ENCODE results near the gene EPSTI1. TPM values are rescaled to one million over a fixed set of nuclear protein-coding genes. Genes with fewer than 3 reads are reported as not detected.

EPSTI1 gene
- total and polyA plus RNA-seq, 10 of the 15 experiments (the other 5 are each of a cell fraction or from before 2014, with no cell fraction given), result 4.7 to 32.0 (median 24.2) TPM

DNA sequence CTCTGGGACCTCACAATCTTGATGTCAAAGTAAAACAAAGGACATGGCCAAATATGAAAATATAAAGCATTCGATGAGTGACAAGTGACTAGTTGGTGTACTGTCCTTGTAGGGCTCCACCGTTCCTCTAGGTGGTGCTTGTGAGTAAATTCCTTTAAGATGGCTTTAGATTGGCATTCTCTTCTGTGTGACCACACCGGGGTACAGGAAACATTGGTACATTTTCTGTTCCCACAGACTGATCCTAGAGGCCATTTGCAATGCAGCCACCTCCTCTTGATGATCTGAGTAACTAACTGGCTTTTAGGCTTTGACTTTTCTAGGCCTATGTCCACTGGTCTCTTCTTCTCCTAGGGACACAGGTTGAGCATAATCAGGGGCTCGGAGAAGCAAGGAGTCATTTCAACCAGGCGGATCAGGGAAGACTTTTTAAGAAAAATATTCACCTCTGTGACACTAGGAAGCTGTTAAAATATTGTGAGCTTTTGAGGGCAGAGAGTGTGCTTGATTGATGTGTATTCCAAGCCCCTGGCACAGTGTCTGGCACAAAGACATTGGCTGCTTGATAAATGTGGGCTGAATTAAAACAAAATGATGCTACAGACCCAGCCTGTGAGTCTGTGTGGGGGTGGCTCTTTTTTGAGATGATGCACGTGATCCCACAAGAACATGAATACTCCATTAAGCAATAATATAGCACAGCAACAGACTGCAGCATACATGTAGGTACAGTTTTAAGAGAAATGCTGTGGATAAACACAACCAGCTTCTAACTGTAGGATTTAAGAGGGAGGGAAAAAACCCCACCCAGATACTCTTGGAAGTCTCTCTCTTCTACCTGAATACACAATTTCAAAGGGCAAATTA lies 21.0 kb downstream of the EPSTI1 start:
- BruUV-seq (replicated peaks), result no TSS peak
- Histone ChIP-seq H3K4me1 (ENCODE audit: control insufficient read depth, insufficient read depth, low read length) (peaks cover 10% of the 10 kb centered on the region), H3K27ac (ENCODE audit: control insufficient read depth, insufficient read depth) (no peak overlapping the region), H3K4me3 (no peak overlapping the region), H3K79me2 (ENCODE audit: control insufficient read depth, insufficient read depth, low read length) (no peaks in the 10 kb centered on the region; the same call in 1 of the 2 replicates), H3K4me2 (ENCODE audit: control insufficient read depth, insufficient read depth) (peak overlapping the region; percentile 27; the same call in 1 of the 2 replicates), H3K27me3 (replicated peaks in 1 of 2; ENCODE audit: control insufficient read depth in 2 of 2, insufficient read depth in 2 of 2, low read length in 1 of 2) (no peaks in the 10 kb centered on the region), H2AFZ (ENCODE audit: control insufficient read depth, low read depth, low read length) (no peak overlapping the region; the same call in 1 of the 2 replicates), H3K36me3 (ENCODE audit: control insufficient read depth in 2 of 2, insufficient read depth in 2 of 2, low read length in 1 of 2) (peaks cover 2 to 14% of the 10 kb centered on the region in 2 experiments), H3K9ac (ENCODE audit: control insufficient read depth, insufficient read depth, low read length) (no peak overlapping the region), H4K20me1 (ENCODE audit: control insufficient read depth, insufficient read depth) (no peaks in the 10 kb centered on the region; the same call in 1 of the 2 replicates), H3K9me3 (replicated peaks; ENCODE audit: control insufficient read depth, insufficient read depth, low read length) (no peaks in the 10 kb centered on the region; the same call in 2 of the 3 replicates)
- in situ Hi-C loops (cut with MboI) (loop anchor here (10.0 kb wide), 2 partner anchors 834 to 904 kb away; partner anchors contain the start of genes CCDC122 and LACC1), intact Hi-C loops (cut with micrococcal nuclease; ENCODE audit: unreplicated experiment) (loop anchor here (1.0 to 10.0 kb wide), 5 partner anchors 52 to 833 kb away; partner anchors contain the start of gene DNAJC15)
- no peak for DNase-seq (ENCODE audit: low read depth, low spot score)
- ChIA-PET CTCF (interaction anchor here (0.7 to 3.5 kb wide), 34 partner anchors 9 to 833 kb away, joined by 3 to 59 read pairs (median 5); partner anchors contain the start of genes DNAJC15 and EPSTI1), POLR2A (interaction anchor here (0.9 to 1.5 kb wide), 3 partner anchors 72 to 107 kb away, joined by 3 to 6 read pairs (median 3); no protein-coding TSS in a partner anchor), RAD21 (ENCODE audit: unreplicated experiment) (interaction anchor here (0.6 to 2.5 kb wide), 20 partner anchors 17 to 833 kb away, joined by 3 to 17 read pairs (median 6); partner anchors contain the start of genes DNAJC15 and EPSTI1), SMC1A (ENCODE audit: uncharacterized antibody, unreplicated experiment) (interaction anchor here (0.9 to 3.2 kb wide), 30 partner anchors 8 to 834 kb away, joined by 3 to 60 read pairs (median 4); partner anchors contain the start of genes DNAJC15 and EPSTI1)
- 40% methylated on average over 6 of the region's 6 CpGs for WGBS (ENCODE audit: insufficient coverage, insufficient replicate concordance, low lambda C conversion rate, missing lambda C conversion rate)
- FAIRE-seq, result peak; percentile 91
- peak; percentile 95 for ATAC-seq
- TF ChIP-seq SMC3 (IDR thresholded peaks at IDR 0.05; ENCODE audit: borderline replicate concordance, low read length) (peak; percentile 79), CREB1 (IDR thresholded peaks at IDR 0.05; ENCODE audit: low read depth) (no peak), MTA3 (IDR thresholded peaks at IDR 0.05; ENCODE audit: borderline replicate concordance, low read length) (no peak), YY1 (IDR thresholded peaks at IDR 0.05; ENCODE audit: low read depth, low read length) (peak; percentile 46; the same call in 1 of the 2 replicates), RUNX3 (IDR thresholded peaks at IDR 0.05; ENCODE audit: low read length) (peak; percentile 61), RAD21 (IDR thresholded peaks at IDR 0.05; ENCODE audit: insufficient read depth, low read depth, low read length) (peak; percentile 70), LARP7 (IDR thresholded peaks at IDR 0.05) (no peak), BHLHE40 (IDR thresholded peaks at IDR 0.05; ENCODE audit: borderline replicate concordance in 1 of 2, low read depth in 2 of 2, low read length in 1 of 2) (peak in 1 of 2 experiments; percentile 16; a peak in 1 of 4 replicates)
- TF ChIP-seq, protein P1, sequence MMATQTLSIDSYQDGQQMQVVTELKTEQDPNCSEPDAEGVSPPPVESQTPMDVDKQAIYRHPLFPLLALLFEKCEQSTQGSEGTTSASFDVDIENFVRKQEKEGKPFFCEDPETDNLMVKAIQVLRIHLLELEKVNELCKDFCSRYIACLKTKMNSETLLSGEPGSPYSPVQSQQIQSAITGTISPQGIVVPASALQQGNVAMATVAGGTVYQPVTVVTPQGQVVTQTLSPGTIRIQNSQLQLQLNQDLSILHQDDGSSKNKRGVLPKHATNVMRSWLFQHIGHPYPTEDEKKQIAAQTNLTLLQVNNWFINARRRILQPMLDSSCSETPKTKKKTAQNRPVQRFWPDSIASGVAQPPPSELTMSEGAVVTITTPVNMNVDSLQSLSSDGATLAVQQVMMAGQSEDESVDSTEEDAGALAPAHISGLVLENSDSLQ (IDR thresholded peaks at IDR 0.05), result peak; percentile 90
- TF ChIP-seq, protein P2, sequence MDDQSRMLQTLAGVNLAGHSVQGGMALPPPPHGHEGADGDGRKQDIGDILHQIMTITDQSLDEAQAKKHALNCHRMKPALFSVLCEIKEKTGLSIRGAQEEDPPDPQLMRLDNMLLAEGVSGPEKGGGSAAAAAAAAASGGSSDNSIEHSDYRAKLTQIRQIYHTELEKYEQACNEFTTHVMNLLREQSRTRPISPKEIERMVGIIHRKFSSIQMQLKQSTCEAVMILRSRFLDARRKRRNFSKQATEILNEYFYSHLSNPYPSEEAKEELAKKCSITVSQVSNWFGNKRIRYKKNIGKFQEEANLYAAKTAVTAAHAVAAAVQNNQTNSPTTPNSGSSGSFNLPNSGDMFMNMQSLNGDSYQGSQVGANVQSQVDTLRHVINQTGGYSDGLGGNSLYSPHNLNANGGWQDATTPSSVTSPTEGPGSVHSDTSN (IDR thresholded peaks at IDR 0.05; ENCODE audit: insufficient replicate concordance, low read depth, low read length), result peak; percentile 74
- TF ChIP-seq, protein P3, sequence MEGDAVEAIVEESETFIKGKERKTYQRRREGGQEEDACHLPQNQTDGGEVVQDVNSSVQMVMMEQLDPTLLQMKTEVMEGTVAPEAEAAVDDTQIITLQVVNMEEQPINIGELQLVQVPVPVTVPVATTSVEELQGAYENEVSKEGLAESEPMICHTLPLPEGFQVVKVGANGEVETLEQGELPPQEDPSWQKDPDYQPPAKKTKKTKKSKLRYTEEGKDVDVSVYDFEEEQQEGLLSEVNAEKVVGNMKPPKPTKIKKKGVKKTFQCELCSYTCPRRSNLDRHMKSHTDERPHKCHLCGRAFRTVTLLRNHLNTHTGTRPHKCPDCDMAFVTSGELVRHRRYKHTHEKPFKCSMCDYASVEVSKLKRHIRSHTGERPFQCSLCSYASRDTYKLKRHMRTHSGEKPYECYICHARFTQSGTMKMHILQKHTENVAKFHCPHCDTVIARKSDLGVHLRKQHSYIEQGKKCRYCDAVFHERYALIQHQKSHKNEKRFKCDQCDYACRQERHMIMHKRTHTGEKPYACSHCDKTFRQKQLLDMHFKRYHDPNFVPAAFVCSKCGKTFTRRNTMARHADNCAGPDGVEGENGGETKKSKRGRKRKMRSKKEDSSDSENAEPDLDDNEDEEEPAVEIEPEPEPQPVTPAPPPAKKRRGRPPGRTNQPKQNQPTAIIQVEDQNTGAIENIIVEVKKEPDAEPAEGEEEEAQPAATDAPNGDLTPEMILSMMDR (IDR thresholded peaks at IDR 0.05 in 2 of 3, conservative IDR thresholded peaks at IDR 0.05 in 1 of 3; ENCODE audit: control insufficient read depth in 2 of 3, extremely low read depth in 1 of 3, insufficient read depth in 1 of 3, low read depth in 3 of 3, low read length in 3 of 3), result peak; percentile 79 to 86 (median 81)

Data from GM12878 (cell line).